ENCODE measurements around the gene MYBBP1A. TPM values are rescaled to one million over a fixed set of nuclear protein-coding genes. Genes with fewer than 3 reads are reported as not detected.

The MYBBP1A gene
- total and polyA plus RNA-seq, 3 experiments from 2014 or later: 34.1 to 157 (median 148) TPM

DNA sequence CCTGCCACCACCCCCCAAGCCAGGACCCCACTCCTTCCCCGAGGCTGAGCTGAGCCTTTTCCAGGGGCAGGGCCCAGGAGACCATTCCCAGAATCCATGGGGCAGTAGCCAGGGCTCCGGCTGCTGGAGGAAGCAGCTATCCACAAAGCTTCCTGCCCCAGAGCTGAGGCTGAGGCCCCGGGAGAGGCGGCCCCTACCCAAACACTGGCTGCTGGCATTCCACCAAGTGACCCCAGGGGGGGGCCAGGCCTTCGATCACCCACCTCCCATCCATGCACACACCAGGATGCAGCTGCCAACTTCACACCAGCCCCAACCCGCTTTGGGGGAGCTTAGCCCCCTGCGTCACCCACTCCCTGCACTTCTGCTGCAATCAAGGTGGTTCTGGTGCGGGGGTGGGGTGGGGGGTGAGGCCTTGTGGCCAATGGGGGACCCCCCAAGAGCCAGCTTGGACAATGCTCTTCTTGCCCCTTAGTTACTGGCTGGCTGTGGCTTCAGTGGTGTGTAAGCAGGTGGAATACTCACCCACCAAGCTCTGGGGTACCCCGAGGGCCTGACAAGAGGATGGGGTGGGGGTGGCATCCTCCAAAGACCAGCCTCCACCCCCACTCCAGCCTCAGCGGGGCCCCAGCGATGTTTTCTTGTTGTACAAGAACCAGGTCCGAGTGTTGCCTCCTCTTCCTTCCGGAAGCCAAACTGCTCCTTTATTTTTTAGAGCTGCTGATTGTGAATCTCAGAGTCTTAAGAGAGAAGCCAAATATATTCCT lies 16.8 kb downstream of the MYBBP1A start:
- CTCF ChIA-PET: interaction anchor here (2.2 kb wide), 1 partner anchor 88 kb away, joined by 4 read pairs; no protein-coding TSS in a partner anchor
- POLR2A ChIA-PET: no interaction called here
- H3K9me3 Mint-ChIP-seq: no peaks in the 10 kb centered on the region
- peaks cover 0 to 8% (median 4%) of the 10 kb centered on the region in 3 donors for H3K4me1 Mint-ChIP-seq
- no peak overlapping the region for H3K27ac ChIP-seq (ENCODE audit: low read depth, low read length)
- no peak overlapping the region for H3K4me3 Mint-ChIP-seq
- no peak overlapping the region for H3K27ac Mint-ChIP-seq
- H3K36me3 ChIP-seq (ENCODE audit: insufficient read depth, low read length): peaks cover 14% of the 10 kb centered on the region
- no peaks in the 10 kb centered on the region for H3K27me3 Mint-ChIP-seq
- peaks cover 0 to 53% (median 0%) of the 10 kb centered on the region in 3 donors for H3K36me3 Mint-ChIP-seq
- H3K4me3 ChIP-seq (ENCODE audit: low read length): no peak overlapping the region
- H3K27me3 ChIP-seq (ENCODE audit: insufficient read depth, low read length, poor library complexity, severe bottlenecking): no peaks in the 10 kb centered on the region
- H3K4me1 ChIP-seq (ENCODE audit: insufficient read depth, low read length): no peaks in the 10 kb centered on the region
- DNase-seq: no peak
- no peaks in the 10 kb centered on the region for H3K9me3 ChIP-seq (ENCODE audit: low read length)

DNA sequence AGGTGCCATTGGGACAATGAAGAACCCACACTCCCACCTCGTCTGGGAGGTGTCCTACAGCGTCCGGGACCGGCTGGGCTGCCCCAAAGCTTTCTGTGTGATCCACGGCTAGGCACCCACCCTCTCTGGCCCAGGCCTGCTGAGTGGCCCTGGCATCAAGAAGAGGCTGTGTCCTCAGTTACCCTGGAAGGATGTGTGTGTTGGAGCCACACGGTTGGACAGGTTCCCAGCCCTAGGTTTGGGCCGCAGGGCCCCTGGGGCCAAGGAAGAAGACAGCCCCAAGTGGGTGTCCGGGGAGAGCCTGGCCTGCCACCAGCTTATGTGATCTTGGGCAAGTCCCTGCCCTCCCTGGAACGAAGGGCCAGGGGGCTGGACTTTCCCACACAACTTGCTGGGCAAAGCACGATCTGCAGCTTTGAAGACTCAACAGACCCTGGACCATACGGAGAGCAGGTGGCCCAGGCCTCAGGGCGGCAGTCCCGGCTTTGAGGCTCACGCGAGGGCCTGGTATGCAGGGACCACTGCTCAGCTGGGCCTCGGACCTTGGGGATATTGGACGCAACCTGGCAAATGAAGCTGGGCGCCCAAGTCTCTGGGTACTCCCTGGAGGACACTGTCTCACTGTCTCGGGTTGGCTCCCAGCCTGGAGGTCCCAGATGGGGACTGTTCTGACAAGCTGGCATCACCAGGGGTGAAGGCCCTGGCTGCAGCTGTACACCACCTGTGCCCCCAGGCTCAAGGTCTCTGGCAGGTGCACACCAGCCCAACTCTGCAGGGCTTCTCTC lies 17.5 kb downstream of the MYBBP1A start:
- ChIA-PET CTCF (interaction anchor here (2.2 kb wide), 1 partner anchor 88 kb away, joined by 4 read pairs; no protein-coding TSS in a partner anchor), POLR2A (no interaction called here)
- no peaks in the 10 kb centered on the region for H3K27me3 ChIP-seq (ENCODE audit: insufficient read depth, low read length, poor library complexity, severe bottlenecking)
- H3K27ac ChIP-seq (ENCODE audit: low read depth, low read length): no peak overlapping the region
- peaks cover 14% of the 10 kb centered on the region for H3K36me3 ChIP-seq (ENCODE audit: insufficient read depth, low read length)
- Mint-ChIP-seq H3K27me3 (no peaks in the 10 kb centered on the region), H3K4me3 (no peak overlapping the region), H3K27ac (no peak overlapping the region), H3K36me3 (peaks cover 0 to 46% (median 0%) of the 10 kb centered on the region in 3 donors), H3K4me1 (peaks cover 0 to 9% (median 4%) of the 10 kb centered on the region in 3 donors), H3K9me3 (no peaks in the 10 kb centered on the region)
- no peak for DNase-seq
- H3K9me3 ChIP-seq (ENCODE audit: low read length): no peaks in the 10 kb centered on the region
- no peaks in the 10 kb centered on the region for H3K4me1 ChIP-seq (ENCODE audit: insufficient read depth, low read length)
- no peak overlapping the region for H3K4me3 ChIP-seq (ENCODE audit: low read length)

GRCh38 chr17:4536742-4537411 lies 18.3 kb downstream of the MYBBP1A start:
- Mint-ChIP-seq H3K9me3 (no peaks in the 10 kb centered on the region), H3K27me3 (no peaks in the 10 kb centered on the region), H3K27ac (no peak overlapping the region), H3K4me1 (peaks cover 0 to 9% (median 4%) of the 10 kb centered on the region in 3 donors), H3K4me3 (no peak overlapping the region), H3K36me3 (peaks cover 0 to 39% (median 0%) of the 10 kb centered on the region in 3 donors)
- Histone ChIP-seq H3K9me3 (ENCODE audit: low read length) (no peaks in the 10 kb centered on the region), H3K27ac (ENCODE audit: low read depth, low read length) (no peak overlapping the region), H3K4me3 (ENCODE audit: low read length) (no peak overlapping the region), H3K4me1 (ENCODE audit: insufficient read depth, low read length) (no peaks in the 10 kb centered on the region), H3K36me3 (ENCODE audit: insufficient read depth, low read length) (peaks cover 7% of the 10 kb centered on the region), H3K27me3 (ENCODE audit: insufficient read depth, low read length, poor library complexity, severe bottlenecking) (no peaks in the 10 kb centered on the region)
- DNase-seq: no peak
- CTCF ChIA-PET: interaction anchor here (2.2 kb wide), 1 partner anchor 89 kb away, joined by 4 read pairs; no protein-coding TSS in a partner anchor
- POLR2A ChIA-PET: no interaction called here

GRCh38 chr17:4536259-4536741 lies 18.9 kb downstream of the MYBBP1A start:
- peaks cover 2% of the 10 kb centered on the region for H3K36me3 ChIP-seq (ENCODE audit: insufficient read depth, low read length)
- H3K4me1 ChIP-seq (ENCODE audit: insufficient read depth, low read length): no peaks in the 10 kb centered on the region
- H3K4me3 Mint-ChIP-seq: no peak overlapping the region
- H3K27ac Mint-ChIP-seq: no peak overlapping the region
- POLR2A ChIA-PET: no interaction called here
- H3K27ac ChIP-seq (ENCODE audit: low read depth, low read length): no peak overlapping the region
- CTCF ChIA-PET: interaction anchor here (2.2 kb wide), 1 partner anchor 90 kb away, joined by 4 read pairs; no protein-coding TSS in a partner anchor
- peaks cover 0 to 34% (median 0%) of the 10 kb centered on the region in 3 donors for H3K36me3 Mint-ChIP-seq
- no peaks in the 10 kb centered on the region for H3K27me3 ChIP-seq (ENCODE audit: insufficient read depth, low read length, poor library complexity, severe bottlenecking)
- no peak overlapping the region for H3K4me3 ChIP-seq (ENCODE audit: low read length)
- no peak for DNase-seq
- no peaks in the 10 kb centered on the region for H3K27me3 Mint-ChIP-seq
- H3K4me1 Mint-ChIP-seq: peaks cover 0 to 9% (median 4%) of the 10 kb centered on the region in 3 donors
- no peaks in the 10 kb centered on the region for H3K9me3 Mint-ChIP-seq
- no peaks in the 10 kb centered on the region for H3K9me3 ChIP-seq (ENCODE audit: low read length)

DNA sequence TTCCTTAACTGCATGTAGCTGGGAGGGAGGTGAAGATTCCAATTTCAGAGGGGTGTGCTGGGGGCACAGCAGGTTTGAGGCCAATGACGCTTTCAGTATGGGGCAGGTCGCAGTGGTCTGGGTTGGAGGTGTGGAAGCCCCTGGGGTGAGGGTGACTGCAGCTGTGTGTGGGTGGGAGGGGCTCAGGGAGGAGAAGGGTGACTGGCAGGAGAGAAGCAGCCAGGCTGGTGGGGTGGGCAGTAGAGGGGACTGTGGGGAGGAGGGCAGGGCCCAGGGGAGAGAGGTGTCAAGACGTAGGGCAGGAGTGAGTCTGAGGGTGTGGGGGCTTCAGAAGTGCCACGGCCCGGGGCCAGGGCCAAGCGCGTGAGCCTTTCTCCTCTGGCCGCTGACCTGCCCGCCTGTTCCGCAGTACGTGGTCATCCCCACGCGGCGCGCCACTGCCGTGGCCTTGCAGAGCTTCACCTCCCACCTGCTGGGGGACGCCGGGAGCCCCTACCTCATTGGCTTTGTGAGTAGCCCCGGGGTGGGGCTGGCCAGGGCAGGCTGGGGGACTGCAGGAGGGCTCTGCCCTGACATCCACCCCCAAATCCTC lies 19.4 kb downstream of the MYBBP1A start:
- Histone ChIP-seq H3K27me3 (ENCODE audit: insufficient read depth, low read length, poor library complexity, severe bottlenecking) (no peaks in the 10 kb centered on the region), H3K4me1 (ENCODE audit: insufficient read depth, low read length) (no peaks in the 10 kb centered on the region), H3K27ac (ENCODE audit: low read depth, low read length) (no peak overlapping the region), H3K4me3 (ENCODE audit: low read length) (no peak overlapping the region), H3K9me3 (ENCODE audit: low read length) (no peaks in the 10 kb centered on the region), H3K36me3 (ENCODE audit: insufficient read depth, low read length) (no peaks in the 10 kb centered on the region)
- H3K27me3 Mint-ChIP-seq: no peaks in the 10 kb centered on the region
- peaks cover 0 to 29% (median 0%) of the 10 kb centered on the region in 3 donors for H3K36me3 Mint-ChIP-seq
- H3K4me1 Mint-ChIP-seq: peaks cover 0 to 9% (median 4%) of the 10 kb centered on the region in 3 donors
- H3K9me3 Mint-ChIP-seq: no peaks in the 10 kb centered on the region
- no peak for DNase-seq
- peak overlapping the region in 1 of 8 donors; percentile 39 for H3K27ac Mint-ChIP-seq
- ChIA-PET CTCF (no interaction called here), POLR2A (no interaction called here)
- H3K4me3 Mint-ChIP-seq: no peak overlapping the region

- peaks cover 0 to 9% (median 4%) of the 10 kb centered on the region in 3 donors for H3K4me1 Mint-ChIP-seq
- no peaks in the 10 kb centered on the region for H3K4me1 ChIP-seq (ENCODE audit: insufficient read depth, low read length)
- peaks cover 0 to 23% (median 0%) of the 10 kb centered on the region in 3 donors for H3K36me3 Mint-ChIP-seq
- H3K9me3 ChIP-seq (ENCODE audit: low read length): no peaks in the 10 kb centered on the region
- no peaks in the 10 kb centered on the region for H3K27me3 ChIP-seq (ENCODE audit: insufficient read depth, low read length, poor library complexity, severe bottlenecking)
- no peak overlapping the region for H3K27ac ChIP-seq (ENCODE audit: low read depth, low read length)
- no peak overlapping the region for H3K4me3 ChIP-seq (ENCODE audit: low read length)
- no peak overlapping the region for H3K4me3 Mint-ChIP-seq
- peaks cover 0 to 1% of the 10 kb centered on the region in 2 donors for H3K27me3 Mint-ChIP-seq
- ChIA-PET CTCF (no interaction called here), POLR2A (no interaction called here)
- no peaks in the 10 kb centered on the region for H3K9me3 Mint-ChIP-seq
- DNase-seq: no peak
- H3K27ac Mint-ChIP-seq: peak overlapping the region in 1 of 8 donors; percentile 39
- H3K36me3 ChIP-seq (ENCODE audit: insufficient read depth, low read length): no peaks in the 10 kb centered on the region
These were observed 20.1 kb downstream of the MYBBP1A start for GRCh38 chr17:4534928-4535666.

DNA sequence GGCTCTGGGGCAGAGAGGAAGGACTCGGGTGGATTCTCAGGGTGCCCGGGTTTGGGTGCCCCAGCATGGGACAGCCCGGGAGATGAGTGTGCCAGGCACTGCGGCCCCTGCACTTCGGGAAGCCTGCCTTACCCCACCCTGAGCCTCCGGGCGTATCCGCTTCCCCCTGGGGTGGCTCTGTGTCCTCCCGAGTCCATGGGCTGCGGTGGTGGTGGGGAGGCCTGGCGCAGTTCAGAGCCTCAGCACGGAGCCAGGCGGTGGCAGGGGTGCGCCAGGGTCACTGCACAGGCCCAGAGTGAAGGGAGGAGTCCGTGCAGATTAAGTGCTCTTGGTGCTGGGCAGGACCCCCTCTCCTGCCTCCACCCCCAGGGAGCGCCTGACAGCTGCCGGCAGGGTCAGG lies 20.7 kb downstream of the MYBBP1A start:
- CTCF ChIA-PET: no interaction called here
- Mint-ChIP-seq H3K27ac (peak overlapping the region in 1 of 8 donors; percentile 37), H3K4me3 (no peak overlapping the region), H3K4me1 (peaks cover 0 to 9% (median 2%) of the 10 kb centered on the region in 3 donors), H3K27me3 (peaks cover 0 to 1% of the 10 kb centered on the region in 2 donors), H3K36me3 (peaks cover 0 to 17% (median 0%) of the 10 kb centered on the region in 3 donors), H3K9me3 (no peaks in the 10 kb centered on the region)
- H3K9me3 ChIP-seq (ENCODE audit: low read length): no peaks in the 10 kb centered on the region
- no peak overlapping the region for H3K27ac ChIP-seq (ENCODE audit: low read depth, low read length)
- no peak overlapping the region for H3K4me3 ChIP-seq (ENCODE audit: low read length)
- no peaks in the 10 kb centered on the region for H3K27me3 ChIP-seq (ENCODE audit: insufficient read depth, low read length, poor library complexity, severe bottlenecking)
- POLR2A ChIA-PET: interaction anchor here (0.5 kb wide), 1 partner anchor 501 kb away, joined by 3 read pairs; no protein-coding TSS in a partner anchor
- DNase-seq: no peak
- no peaks in the 10 kb centered on the region for H3K36me3 ChIP-seq (ENCODE audit: insufficient read depth, low read length)
- H3K4me1 ChIP-seq (ENCODE audit: insufficient read depth, low read length): no peaks in the 10 kb centered on the region

Measured in CD8-positive, alpha-beta memory T cell (primary cell).